ENCODE results near the gene GSTT2B. TPM values are rescaled to one million over a fixed set of nuclear protein-coding genes. Genes with fewer than 3 reads are reported as not detected.
A peak's percentile ranks its signal among the peaks of the same experiment; 100 is the strongest.
"Not testable (repeated sequence)": the region's sequence is repeated elsewhere in the genome, so short reads cannot be mapped to it uniquely, and the experiment has no call there.

The GSTT2B gene
- total and polyA plus RNA-seq, 2 of the 8 experiments (the other 6 are each of a cell fraction or from before 2014, with no cell fraction given): 6.3 to 13.3 TPM

DNA sequence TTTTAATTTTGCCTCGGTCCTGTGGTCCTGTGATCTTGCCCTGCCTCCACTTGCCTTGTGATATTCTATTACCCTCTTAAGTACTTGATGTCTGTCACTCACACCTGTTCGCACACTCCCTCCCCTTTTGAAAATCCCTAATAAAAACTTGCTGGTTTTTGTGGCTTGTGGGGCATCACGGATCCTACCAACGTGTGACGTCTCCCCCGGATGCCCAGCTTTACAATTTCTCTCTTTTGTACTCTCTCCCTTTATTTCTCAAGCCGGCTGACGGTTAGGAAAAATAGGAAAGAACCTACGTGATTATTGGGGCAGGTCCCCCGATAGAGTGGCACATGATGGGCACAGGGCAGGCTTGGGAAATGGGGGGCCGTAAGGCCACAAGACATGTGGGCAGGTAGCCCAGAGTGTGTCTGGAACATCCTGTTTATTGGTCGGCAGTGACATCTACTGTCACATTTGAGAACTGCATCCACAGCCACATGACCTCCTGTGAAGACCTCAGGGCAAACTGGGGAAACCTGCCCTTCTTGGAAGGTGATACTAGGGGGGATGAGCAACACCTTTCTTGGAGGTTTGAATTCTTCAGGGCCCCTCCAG lies 4.6 kb downstream of the GSTT2B start:
- DNase-seq (ENCODE audit: low read depth in 1 of 2, low spot score in 2 of 2) (peak; percentile 67 to 96), FAIRE-seq (peak; percentile 96)
- H4K20me1 ChIP-seq (replicated peaks in 1 of 2; ENCODE audit: control insufficient read depth in 1 of 2, insufficient read depth in 2 of 2, low read length in 2 of 2); H4K8ac ChIP-seq (ENCODE audit: extremely low read depth, insufficient read depth, low read length); H3K36me3 ChIP-seq (ENCODE audit: control insufficient read depth in 2 of 4, insufficient read depth in 4 of 4, low read length in 3 of 4); H2AK5ac ChIP-seq (ENCODE audit: low read depth, low read length); H3K56ac ChIP-seq (replicated peaks; ENCODE audit: insufficient read length, low read depth, low read length); H2AFZ ChIP-seq (ENCODE audit: low read length); H2BK12ac ChIP-seq (ENCODE audit: low read depth, low read length); H3K23me2 ChIP-seq (ENCODE audit: low read depth, low read length); POLR2A ChIA-PET (ENCODE audit: partially characterized antibody); H3K79me1 ChIP-seq (ENCODE audit: low read depth, low read length); H3K9ac ChIP-seq (replicated peaks in 1 of 4; ENCODE audit: extremely low read depth in 1 of 4, low read depth in 3 of 4, low read length in 3 of 4); H3K4ac ChIP-seq (replicated peaks; ENCODE audit: insufficient read length, low read depth, low read length); H3K23ac ChIP-seq (ENCODE audit: insufficient read length); H3K79me2 ChIP-seq (ENCODE audit: control insufficient read depth in 1 of 2, insufficient read depth in 2 of 2, low read length in 2 of 2); H3K9me3 ChIP-seq (ENCODE audit: insufficient read depth in 2 of 2, low read depth in 1 of 2, low read length in 1 of 2); H3K14ac ChIP-seq (ENCODE audit: insufficient read length); H3K18ac ChIP-seq (ENCODE audit: extremely low read depth, low read length); H3K27me3 ChIP-seq (replicated peaks in 1 of 4; ENCODE audit: control insufficient read depth in 3 of 4, extremely low read depth in 1 of 4, insufficient read depth in 3 of 4, low read length in 3 of 4): not testable (repeated sequence)
- TF ChIP-seq RAD21 (IDR thresholded peaks at IDR 0.05 in 1 of 2, conservative IDR thresholded peaks at IDR 0.05 in 1 of 2; ENCODE audit: low read depth in 2 of 2, low read length in 2 of 2) (peak; percentile 87 to 90), HDAC2 (IDR thresholded peaks at IDR 0.05; ENCODE audit: borderline replicate concordance in 1 of 2, low read depth in 2 of 2, low read length in 2 of 2) (0 out of 4 replicates have a peak, but pooled peaks of 1 of the 2 experiments have one; percentile 42), YY1 (IDR thresholded peaks at IDR 0.05; ENCODE audit: low read depth, low read length) (peak; percentile 41)
- TF ChIP-seq, protein P1, sequence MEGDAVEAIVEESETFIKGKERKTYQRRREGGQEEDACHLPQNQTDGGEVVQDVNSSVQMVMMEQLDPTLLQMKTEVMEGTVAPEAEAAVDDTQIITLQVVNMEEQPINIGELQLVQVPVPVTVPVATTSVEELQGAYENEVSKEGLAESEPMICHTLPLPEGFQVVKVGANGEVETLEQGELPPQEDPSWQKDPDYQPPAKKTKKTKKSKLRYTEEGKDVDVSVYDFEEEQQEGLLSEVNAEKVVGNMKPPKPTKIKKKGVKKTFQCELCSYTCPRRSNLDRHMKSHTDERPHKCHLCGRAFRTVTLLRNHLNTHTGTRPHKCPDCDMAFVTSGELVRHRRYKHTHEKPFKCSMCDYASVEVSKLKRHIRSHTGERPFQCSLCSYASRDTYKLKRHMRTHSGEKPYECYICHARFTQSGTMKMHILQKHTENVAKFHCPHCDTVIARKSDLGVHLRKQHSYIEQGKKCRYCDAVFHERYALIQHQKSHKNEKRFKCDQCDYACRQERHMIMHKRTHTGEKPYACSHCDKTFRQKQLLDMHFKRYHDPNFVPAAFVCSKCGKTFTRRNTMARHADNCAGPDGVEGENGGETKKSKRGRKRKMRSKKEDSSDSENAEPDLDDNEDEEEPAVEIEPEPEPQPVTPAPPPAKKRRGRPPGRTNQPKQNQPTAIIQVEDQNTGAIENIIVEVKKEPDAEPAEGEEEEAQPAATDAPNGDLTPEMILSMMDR (IDR thresholded peaks at IDR 0.05; ENCODE audit: control extremely low read depth in 1 of 3, insufficient read depth in 1 of 3, low read depth in 1 of 3, low read length in 3 of 3): peak; percentile 73 to 85 (median 83)
- TF ChIP-seq, protein P2, sequence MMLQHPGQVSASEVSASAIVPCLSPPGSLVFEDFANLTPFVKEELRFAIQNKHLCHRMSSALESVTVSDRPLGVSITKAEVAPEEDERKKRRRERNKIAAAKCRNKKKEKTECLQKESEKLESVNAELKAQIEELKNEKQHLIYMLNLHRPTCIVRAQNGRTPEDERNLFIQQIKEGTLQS (IDR thresholded peaks at IDR 0.05; ENCODE audit: insufficient read depth, low read depth, low read length): 0 out of 2 replicates have a peak, but pooled peaks have one; percentile 10
- TF ChIP-seq, protein P3, sequence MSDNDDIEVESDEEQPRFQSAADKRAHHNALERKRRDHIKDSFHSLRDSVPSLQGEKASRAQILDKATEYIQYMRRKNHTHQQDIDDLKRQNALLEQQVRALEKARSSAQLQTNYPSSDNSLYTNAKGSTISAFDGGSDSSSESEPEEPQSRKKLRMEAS (IDR thresholded peaks at IDR 0.05): peak; percentile 69
- peak overlapping the region; percentile 13; the same call in 1 of the 2 replicates for H3K27ac ChIP-seq (ENCODE audit: low read depth, low read length)
- CTCF ChIA-PET (ENCODE audit: partially characterized antibody): interaction anchor here (0.6 to 1.3 kb wide), 9 partner anchors 27 to 316 kb away, joined by 3 to 5 read pairs (median 3); no protein-coding TSS in a partner anchor
- peak overlapping the region; percentile 83 for H2BK5ac ChIP-seq (ENCODE audit: low read depth, low read length)
- H4K91ac ChIP-seq (replicated peaks; ENCODE audit: insufficient read length, low read length): peak overlapping the region; percentile 80
- H2BK120ac ChIP-seq (replicated peaks; ENCODE audit: low read depth, low read length): peak overlapping the region; percentile 87
- peak overlapping the region in 1 of 4 experiments; percentile 51; a peak in 1 of 8 replicates for H3K4me3 ChIP-seq (ENCODE audit: extremely low read depth in 1 of 4, insufficient read depth in 2 of 4, low read depth in 3 of 4, low read length in 4 of 4)
- H4K5ac ChIP-seq (ENCODE audit: insufficient read length, low read depth, low read length): peak overlapping the region; percentile 24
- H2BK15ac ChIP-seq (ENCODE audit: low read length): 0 out of 2 replicates have a peak overlapping the region, but pooled peaks have one; percentile 46
- peak overlapping the region; percentile 0 to 52 for H3K4me2 ChIP-seq (ENCODE audit: insufficient read depth in 1 of 2, low read depth in 2 of 2, low read length in 2 of 2)
- WGBS, 2 experiments (ENCODE audit: extremely low coverage in 1 of 2, insufficient coverage in 1 of 2, insufficient read length in 1 of 2, insufficient replicate concordance in 2 of 2, low coverage in 1 of 2, low lambda C conversion rate in 2 of 2, missing lambda C conversion rate in 1 of 2): 8% methylated on average over 12 of the region's 12 CpGs; no CpG with 5 or more reads in 1 of the 2 experiments
- peaks cover 3 to 10% (median 6%) of the 10 kb centered on the region in 4 experiments for H3K4me1 ChIP-seq (replicated peaks in 1 of 4; ENCODE audit: control insufficient read depth in 3 of 4, insufficient read depth in 4 of 4, low read length in 3 of 4)
- 0 out of 2 replicates have a peak overlapping the region, but pooled peaks have one; percentile 72 for H2BK20ac ChIP-seq (ENCODE audit: low read length)
